HL-60 (cell line): ENCODE measurements around the gene PDE8A.

Experiments used
- DNase-seq, 2 experiments: peaks; one replicate each; pipeline ENCODE4 v3.0.0-alpha.2; 2010 to 2020; ENCODE audit warnings: low read depth in 1 of 2, low spot score in 1 of 2
- H3K27ac ChIP-seq: fragments of 250-450 bp; sonication (Bioruptor Pico); replicated peaks from 2 replicates; pipeline ENCODE4 v1.5.1; 2020; ENCODE audit warnings: mild to moderate bottlenecking, moderate library complexity
- H3K27me3 ChIP-seq: fragments of 250-450 bp; sonication (Bioruptor Pico); 2 replicates; pipeline ENCODE4 v1.5.1; 2021; ENCODE audit warnings: mild to moderate bottlenecking, moderate library complexity; ENCODE audit not compliant: insufficient read depth, poor library complexity, severe bottlenecking
- H3K4me3 ChIP-seq: replicated peaks from 2 replicates; pipeline ENCODE4 v1.5.1; 2011; ENCODE audit warnings: mild to moderate bottlenecking, control low read depth, low read length; ENCODE audit not compliant: insufficient read depth
- CTCF ChIP-seq: IDR thresholded peaks from one replicate; pipeline ENCODE4 v1.5.1; 2011; ENCODE audit warnings: low read length, control low read depth, inconsistent platforms; ENCODE audit not compliant: insufficient read depth
- GABPA ChIP-seq: IDR thresholded peaks from 2 replicates; pipeline ENCODE4 v1.6.1; 2012; ENCODE audit warnings: low read depth
- POLR2AphosphoS5 ChIP-seq: IDR thresholded peaks from 2 replicates; pipeline ENCODE4 v1.6.1; 2012; ENCODE audit warnings: low read depth
- REST ChIP-seq: IDR thresholded peaks from 2 replicates; pipeline ENCODE4 v1.6.1; 2012; ENCODE audit warnings: low read depth; ENCODE audit not compliant: insufficient replicate concordance
- SPI1 ChIP-seq: IDR thresholded peaks from 2 replicates; pipeline ENCODE4 v1.6.1; 2012; ENCODE audit warnings: low read depth, mild to moderate bottlenecking, borderline replicate concordance

PDE8A gene

GRCh38 chr15:85139391-85139790 lies 157.7 kb downstream of the PDE8A start:
- H3K27me3 ChIP-seq, result no peaks in the 10 kb centered on the region
- TF ChIP-seq GABPA, result no peak
- no peak for TF ChIP-seq SPI1
- no peak for TF ChIP-seq CTCF
- TF ChIP-seq POLR2AphosphoS5, result no peak
- TF ChIP-seq REST, result no peak
- H3K27ac ChIP-seq, result no peak overlapping the region
- H3K4me3 ChIP-seq, result no peak overlapping the region
- no peak for DNase-seq

DNA sequence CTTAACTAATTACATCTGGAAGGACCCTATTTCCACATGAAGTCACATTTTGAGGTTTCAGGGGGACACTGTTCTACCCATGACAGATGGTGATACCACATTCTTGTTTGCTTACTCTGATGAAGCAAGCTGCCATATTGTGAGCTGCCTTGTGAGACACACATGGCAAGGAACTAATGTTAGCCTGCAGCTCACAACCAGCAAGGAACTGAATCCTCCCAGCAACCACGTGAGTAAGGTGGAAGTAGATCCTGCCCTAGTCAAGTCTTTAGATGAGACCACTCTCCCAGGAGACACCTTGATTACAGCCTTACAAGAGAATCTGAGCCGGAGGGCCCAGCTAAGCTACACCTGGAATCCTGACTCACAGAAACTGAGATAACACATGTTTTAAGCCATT lies 160.1 kb downstream of the PDE8A start:
- TF ChIP-seq GABPA (no peak), REST (no peak), CTCF (no peak), SPI1 (no peak), POLR2AphosphoS5 (no peak)
- no peak overlapping the region for H3K4me3 ChIP-seq
- no peaks in the 10 kb centered on the region for H3K27me3 ChIP-seq
- no peak for DNase-seq
- no peak overlapping the region for H3K27ac ChIP-seq

- no peak for DNase-seq
Observed at GRCh38 chr15:85142312-85142711, 160.7 kb downstream of the PDE8A start.

More at GRCh38 chr15:85142312-85142711, 160.7 kb downstream of the PDE8A start:
- no peaks in the 10 kb centered on the region for H3K27me3 ChIP-seq
- TF ChIP-seq REST, result no peak
- TF ChIP-seq CTCF, result no peak
- no peak for TF ChIP-seq POLR2AphosphoS5
- no peak for TF ChIP-seq SPI1
- TF ChIP-seq GABPA, result no peak
- H3K4me3 ChIP-seq, result no peak overlapping the region
- no peak overlapping the region for H3K27ac ChIP-seq
